Fibroblast of pulmonary artery (primary cell): ENCODE results near the gene TUBB4A.

Experiments used
- DNase-seq: peaks from one replicate; pipeline ENCODE4 v3.0.0-alpha.2; 2010; ENCODE audit warnings: low read depth
- H3K4me3 ChIP-seq: replicated peaks from 2 replicates; pipeline ENCODE4 v1.5.1; 2011; ENCODE audit warnings: low read depth, mild to moderate bottlenecking, control low read depth, low read length, moderate library complexity
- CTCF ChIP-seq: IDR thresholded peaks from 2 replicates; pipeline ENCODE4 v1.5.1; 2011; ENCODE audit warnings: mild to moderate bottlenecking, control low read depth, low read length, inconsistent platforms; ENCODE audit errors: missing control alignments

TUBB4A gene

GRCh38 chr19:6467384-6467783 lies 34.7 kb downstream of the TUBB4A start:
- no peak for DNase-seq
- TF ChIP-seq CTCF = no peak
- no peak overlapping the region for H3K4me3 ChIP-seq

GRCh38 chr19:6466526-6467248 lies 35.4 kb downstream of the TUBB4A start:
- DNase-seq = no peak

GRCh38 chr19:6465663-6466062 lies 36.4 kb downstream of the TUBB4A start:
- no peak for TF ChIP-seq CTCF
- DNase-seq = no peak
- H3K4me3 ChIP-seq = no peak overlapping the region

More at GRCh38 chr19:6466526-6467248, 35.4 kb downstream of the TUBB4A start:
- TF ChIP-seq CTCF = no peak
- H3K4me3 ChIP-seq = no peak overlapping the region

GRCh38 chr19:6465006-6465405 lies 37.1 kb downstream of the TUBB4A start:
- no peak for DNase-seq
- no peak overlapping the region for H3K4me3 ChIP-seq
- no peak for TF ChIP-seq CTCF

GRCh38 chr19:6464070-6464873 lies 37.8 kb downstream of the TUBB4A start, which contains the start of gene CRB3:
CRB3 (plus strand) TSS chr19:6464271; CDS start chr19:6464702, 431 bp downstream.
- TF ChIP-seq CTCF = no peak
- DNase-seq = no peak
- H3K4me3 ChIP-seq = no peak within 1 kb of the TSS

GRCh38 chr19:6460099-6460884 lies 41.8 kb downstream of the TUBB4A start:
- peak overlapping the region; percentile 70 for H3K4me3 ChIP-seq

More at GRCh38 chr19:6460099-6460884, 41.8 kb downstream of the TUBB4A start:
- peak; percentile 98 for DNase-seq
- TF ChIP-seq CTCF = peak; percentile 59
